GM21423 (cell line): Measurements from ENCODE around the gene HID1.
"Not testable (repeated sequence)": the region's sequence is repeated elsewhere in the genome, so short reads cannot be mapped to it uniquely, and the experiment has no call there.

Source experiments
- ATAC-seq: cut with Tn5 transposase; IDR thresholded peaks from one replicate; pipeline ENCODE4 v1.9.1; 2021; ENCODE audit warnings: mild to moderate bottlenecking, moderate library complexity; ENCODE audit not compliant: unreplicated experiment

HID1 gene

DNA sequence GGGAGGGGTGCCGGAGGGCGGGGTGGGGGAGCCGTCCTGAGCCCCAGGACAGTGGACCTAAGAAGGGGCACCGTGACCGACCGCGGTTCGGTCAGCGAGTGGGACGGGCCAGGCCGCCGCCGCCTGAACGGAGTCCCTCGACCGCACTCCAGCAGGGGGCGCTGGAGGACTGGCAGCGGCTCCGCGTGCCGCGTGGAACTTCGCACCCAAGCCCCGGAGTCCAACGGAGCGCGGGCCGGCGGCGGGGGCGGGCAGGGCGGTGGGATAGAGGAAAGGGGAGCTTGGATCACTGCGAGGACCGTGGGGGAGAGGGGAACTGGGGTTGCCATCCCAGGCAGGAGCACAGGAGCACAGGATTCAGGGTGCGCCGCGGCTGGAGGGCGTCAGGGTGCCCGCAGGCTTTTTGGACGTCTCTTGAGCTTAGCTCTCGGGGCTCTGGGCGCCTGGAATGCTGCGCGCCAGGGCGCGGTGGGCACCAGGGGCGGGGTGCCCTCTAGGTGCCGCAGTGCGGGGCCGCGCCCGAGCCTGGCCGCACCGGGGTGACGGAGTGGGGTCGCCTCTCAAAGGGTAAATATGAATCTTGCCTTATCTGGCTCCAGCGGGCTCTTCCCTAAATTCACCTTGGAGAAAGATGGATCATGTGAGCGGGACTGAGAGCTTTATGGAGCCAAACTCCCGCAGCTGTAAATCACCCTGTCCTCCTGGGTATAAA is 48.9 kb downstream of the HID1 start:
- ATAC-seq = no peak

DNA sequence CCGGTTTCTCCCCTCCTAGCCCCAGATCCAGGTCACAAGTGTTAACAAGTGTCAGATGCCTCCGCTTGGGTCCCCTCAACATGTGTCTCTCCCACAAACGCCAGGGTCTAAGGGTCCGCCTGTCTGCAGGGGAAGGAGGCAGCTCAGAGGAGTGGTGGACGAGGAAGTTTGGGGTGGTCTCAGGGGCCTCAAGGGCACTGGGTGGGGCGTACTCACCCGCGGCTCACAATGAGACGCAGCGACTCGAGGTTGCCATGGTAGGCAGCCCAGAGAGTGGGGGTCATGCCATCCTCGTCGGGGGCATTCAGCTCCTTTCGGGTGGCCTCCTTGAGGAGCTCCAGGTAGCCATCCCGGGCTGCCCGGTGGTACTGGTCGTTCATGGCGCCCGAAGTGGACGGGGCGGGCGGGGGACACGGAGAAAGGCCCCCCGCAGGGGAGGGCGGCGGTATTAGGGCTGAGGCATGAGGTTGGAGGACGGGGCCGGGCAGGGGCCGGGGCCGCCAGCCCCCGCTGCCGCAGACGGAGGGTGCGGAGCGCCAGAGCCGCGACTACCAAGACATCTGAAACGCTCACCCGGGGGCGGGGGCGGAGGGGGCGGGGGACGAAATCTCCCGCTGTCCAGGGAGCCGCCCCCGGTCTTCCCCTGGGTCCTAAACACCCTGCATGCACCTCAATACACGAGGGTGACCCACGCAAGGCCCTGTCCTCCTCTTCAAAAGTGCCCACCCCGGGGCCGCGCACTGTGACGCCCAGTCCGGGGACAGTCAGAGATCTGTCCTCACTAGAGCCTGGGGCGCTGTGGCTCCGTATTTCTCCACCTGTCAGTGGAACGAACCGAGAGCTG is 49.6 kb downstream of the HID1 start, which contains the start of gene USH1G:
USH1G (minus strand) TSS at position 562 of the 844 bp plus-strand sequence; CDS start at position 380, 182 bp downstream.
- ATAC-seq = no peak

DNA sequence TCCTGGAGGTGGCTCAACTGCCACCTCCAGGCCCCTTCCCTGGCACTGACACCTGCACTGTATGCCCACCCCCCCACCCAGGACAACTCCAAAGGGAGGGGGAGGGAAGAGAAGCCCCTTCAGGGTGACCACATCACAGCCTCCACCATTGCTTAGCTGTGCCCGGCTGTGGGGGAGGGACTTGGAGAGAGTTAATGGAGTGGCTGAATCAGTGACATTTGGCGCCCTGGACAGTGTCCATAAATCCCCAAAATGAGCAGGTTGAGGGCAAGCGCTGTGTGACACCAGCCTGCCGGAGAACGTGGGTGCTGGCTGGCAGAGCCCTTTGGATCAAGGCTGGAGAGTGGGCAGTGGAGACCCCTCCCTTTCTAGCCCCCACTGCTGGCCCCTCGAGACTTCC is 50.4 kb downstream of the HID1 start:
- no peak for ATAC-seq

DNA sequence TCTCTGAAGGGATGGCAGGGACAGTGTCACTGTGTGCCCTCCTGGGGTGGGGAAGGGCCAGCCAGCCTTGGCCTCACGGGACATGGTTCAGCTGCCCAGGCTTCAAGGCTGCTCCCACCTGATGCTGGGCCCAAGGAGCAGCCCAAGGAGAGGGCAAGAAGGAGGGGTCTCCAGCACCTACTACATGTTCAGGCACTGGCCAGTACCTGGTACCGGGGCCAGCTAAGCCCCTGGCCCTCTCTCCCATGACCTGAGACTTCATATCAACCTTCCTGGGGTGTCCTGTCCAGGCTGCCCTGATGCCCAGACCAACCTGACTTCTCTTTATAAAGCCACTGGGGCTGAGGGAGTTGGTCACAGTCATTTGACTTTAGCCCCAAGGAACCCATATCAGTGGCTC is 50.8 kb downstream of the HID1 start:
- no peak for ATAC-seq

- ATAC-seq = no peak
Observed at GRCh38 chr17:74921026-74921681, 51.4 kb downstream of the HID1 start.

DNA sequence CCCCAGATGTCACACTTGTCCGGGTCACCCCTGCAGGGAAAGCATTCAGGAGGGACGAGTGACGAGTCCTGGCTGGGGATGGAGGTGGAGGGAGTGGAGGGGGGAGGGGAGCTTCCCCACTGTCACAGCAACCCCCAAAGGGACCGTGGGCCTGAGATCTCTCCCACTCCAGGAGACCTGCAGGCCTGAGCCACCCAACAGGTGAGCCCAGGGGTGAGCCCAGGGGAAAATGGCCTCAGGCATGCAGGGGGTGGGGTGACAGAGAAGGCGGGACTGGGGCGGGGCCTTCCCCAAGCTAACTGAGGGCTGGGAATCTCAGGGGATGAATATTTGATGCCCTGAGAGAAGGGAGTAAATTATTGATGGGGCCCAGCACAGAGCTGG is 51.9 kb downstream of the HID1 start:
- ATAC-seq = no peak

- ATAC-seq = no peak
Observed at GRCh38 chr17:74920306-74920620, 52.3 kb downstream of the HID1 start.

GRCh38 chr17:74919440-74920305 is 52.9 kb downstream of the HID1 start:
- no peak for ATAC-seq

GRCh38 chr17:74918906-74919305 is 53.7 kb downstream of the HID1 start:
- ATAC-seq = no peak

DNA sequence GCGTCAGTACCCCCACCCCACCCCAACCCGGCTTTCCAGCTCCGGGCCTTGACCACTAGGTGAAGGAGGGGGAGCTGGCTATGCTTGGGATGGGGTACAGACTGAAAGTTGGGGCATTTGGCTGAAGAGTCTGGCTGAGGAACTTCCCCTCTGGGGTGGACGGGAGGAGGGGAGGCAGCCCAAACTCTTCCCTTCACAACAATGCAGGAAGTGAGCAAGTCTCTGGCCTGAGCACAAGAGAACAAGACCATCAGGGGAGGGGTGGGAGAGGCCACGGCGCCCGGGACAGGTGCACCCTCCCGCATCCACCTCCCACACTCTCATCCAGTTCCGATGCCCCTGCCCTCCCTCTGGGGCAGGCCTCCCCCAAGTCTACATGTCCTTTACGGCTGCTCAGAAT is 55.1 kb downstream of the HID1 start:
- ATAC-seq = no peak

GRCh38 chr17:74916851-74917199 is 55.7 kb downstream of the HID1 start:
- no peak for ATAC-seq

DNA sequence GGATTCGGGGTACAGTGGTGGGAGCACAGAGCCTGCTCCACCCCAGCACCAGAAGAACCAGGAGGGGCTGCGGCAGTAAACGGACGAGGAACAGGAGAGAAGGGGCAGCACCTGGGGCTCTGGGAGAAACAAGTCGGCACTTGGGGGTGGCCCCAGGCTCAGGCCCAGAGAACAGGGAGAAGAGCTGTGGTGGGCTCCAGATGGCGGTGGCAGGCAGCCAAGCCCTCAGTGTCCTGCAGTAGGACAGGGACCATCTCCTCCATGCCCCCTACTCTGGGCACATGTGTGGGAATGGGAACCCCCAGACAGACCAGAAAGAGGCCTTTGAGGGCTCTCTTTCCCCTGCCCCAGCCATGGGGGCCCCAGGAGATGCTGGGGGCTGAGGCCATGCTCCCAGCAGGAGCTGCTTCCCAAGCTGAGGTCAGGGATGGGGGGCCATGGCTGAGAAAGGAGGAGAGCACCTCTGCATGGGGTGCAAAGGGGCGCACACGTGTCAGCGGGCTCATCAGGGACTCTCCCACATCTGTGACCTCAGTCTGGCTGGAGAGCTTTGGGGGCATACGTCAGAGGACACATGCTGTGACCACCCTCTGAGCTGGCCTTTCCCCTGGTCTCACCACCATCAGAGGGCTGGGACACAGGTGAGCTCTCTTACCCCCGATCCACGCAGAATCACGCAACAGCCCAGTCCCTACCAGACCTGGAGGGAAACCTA is 56.3 kb downstream of the HID1 start:
- no peak for ATAC-seq

DNA sequence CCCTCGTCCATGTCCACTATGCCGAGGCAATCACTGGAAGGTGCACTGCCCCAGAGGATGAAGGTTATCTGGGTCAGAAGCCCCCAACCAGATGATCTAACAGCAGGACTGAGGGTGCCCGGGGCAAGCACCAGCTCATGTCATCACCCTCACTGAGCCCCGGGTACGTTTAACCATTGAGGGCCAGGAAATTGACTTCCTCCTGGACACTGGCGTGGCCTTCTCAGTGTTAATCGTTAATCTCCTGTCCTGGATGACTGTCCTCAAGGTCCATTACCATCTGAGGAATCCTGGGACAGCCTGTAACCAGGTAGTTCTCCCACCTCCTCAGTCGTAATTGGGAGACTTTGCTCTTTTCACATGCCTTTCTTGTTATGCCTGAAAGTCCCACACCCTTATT is 61.1 kb downstream of the HID1 start:
- not testable (repeated sequence) for ATAC-seq

DNA sequence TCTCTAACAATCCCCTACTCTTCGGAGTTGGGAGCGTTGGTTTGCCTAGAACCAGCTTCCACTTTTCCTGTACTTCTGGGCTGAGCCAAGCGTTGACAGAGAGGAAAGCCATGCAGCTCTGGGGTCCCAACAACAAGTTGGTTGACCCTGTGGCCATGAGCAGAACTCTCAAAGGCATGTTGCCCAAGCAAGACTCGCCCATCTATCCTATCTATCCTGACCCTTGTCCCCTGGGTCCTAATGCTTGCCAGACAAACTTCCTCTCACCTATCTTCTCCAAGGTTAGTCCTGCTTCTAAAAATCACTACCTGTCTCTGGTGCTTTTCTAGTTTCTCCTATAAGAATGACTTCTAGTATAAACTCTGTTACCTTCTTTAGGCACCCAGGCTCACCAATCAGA is 63.5 kb downstream of the HID1 start:
- ATAC-seq = not testable (repeated sequence)

DNA sequence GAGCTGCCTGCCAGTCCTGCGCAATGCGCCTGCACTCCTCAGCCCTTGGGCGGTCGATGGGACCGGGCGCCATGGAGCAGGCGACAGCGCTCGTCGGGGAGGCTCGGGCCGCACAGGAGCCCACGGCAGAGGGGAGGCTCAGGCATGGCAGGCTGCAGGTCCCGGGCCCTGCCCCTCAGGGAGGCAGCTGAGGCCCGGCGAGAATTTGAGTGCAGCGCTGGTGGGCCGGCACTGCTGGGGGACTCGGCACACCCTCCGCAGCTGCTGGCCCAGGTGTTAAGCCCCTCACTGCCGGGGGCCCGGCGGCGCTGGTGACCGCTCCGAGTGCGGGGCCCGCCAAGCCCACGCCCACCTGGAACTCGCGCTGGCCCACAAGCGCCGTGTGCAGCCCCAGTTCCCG is 65.5 kb downstream of the HID1 start:
- no peak for ATAC-seq

- ATAC-seq = not testable (repeated sequence)
Observed at GRCh38 chr17:74906214-74906793, 66.3 kb downstream of the HID1 start.

DNA sequence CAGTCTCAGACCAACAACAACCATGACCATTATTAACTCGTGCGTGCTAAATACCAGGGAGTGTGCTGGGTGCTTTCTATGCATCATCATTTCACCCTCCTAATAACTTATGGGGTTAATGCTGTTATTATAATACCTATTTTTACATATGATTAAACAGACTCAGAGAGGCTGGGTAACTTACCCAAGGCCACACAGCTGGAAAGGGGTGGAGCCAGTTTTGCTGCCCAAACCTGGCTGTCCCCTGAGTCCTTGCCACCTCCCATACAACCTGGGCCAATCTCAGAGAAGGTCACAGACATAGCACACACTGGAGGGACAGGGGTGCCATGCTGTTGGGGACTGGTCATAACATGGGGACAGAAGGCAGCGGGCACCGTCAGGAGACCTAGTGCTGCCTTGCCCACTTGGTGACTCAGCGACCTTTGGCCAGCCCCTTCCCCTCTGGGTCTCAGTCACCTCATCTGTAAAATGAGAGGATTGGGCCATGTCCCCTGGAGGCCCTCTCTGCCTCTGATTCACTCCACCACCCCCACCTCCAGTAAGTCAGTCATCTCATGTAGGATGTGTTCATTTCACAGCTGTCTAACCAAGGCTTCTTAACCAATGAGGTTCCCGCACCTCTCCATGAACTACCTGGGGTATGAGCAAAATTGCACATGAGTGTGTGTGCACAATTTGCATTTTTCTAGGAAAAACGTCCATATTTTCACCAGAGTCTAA is 67.7 kb downstream of the HID1 start:
- no peak for ATAC-seq

GRCh38 chr17:74903671-74904070 is 68.9 kb downstream of the HID1 start:
- no peak for ATAC-seq

- ATAC-seq = no peak
Observed at GRCh38 chr17:74903034-74903433, 69.5 kb downstream of the HID1 start.
